Naive thymus-derived CD4-positive, alpha-beta T cell (primary cell): ENCODE data around the gene PCDHGA1. TPM values are rescaled to one million over a fixed set of nuclear protein-coding genes. Genes with fewer than 3 reads are reported as not detected.
"Not testable (repeated sequence)": the region's sequence is repeated elsewhere in the genome, so short reads cannot be mapped to it uniquely, and the experiment has no call there.

Experiments
- ATAC-seq: fragments of 150-1000 bp; cut with Tn5 transposase; 2 replicates; pipeline ENCODE4 v1.10.0; 2021; ENCODE audit warnings: mild to moderate bottlenecking, moderate library complexity
- CTCF ChIA-PET: fragments of 350-600 bp; sonication (Branson Sonifier 250); formaldehyde crosslinking; loops from one replicate; lab custom pipeline; 2021; ENCODE audit warnings: antibody characterized with exemption; lab: Charles Lee
- POLR2A ChIA-PET: fragments of 350-600 bp; sonication (Branson Sonifier 250); formaldehyde crosslinking; loops from one replicate; lab custom pipeline; 2021; ENCODE audit warnings: antibody characterized with exemption, inconsistent platforms; lab: Charles Lee
- DNase-seq, 9 donors: peaks; one replicate each; pipeline versions ENCODE4 v3.0.0 to v3.0.0-alpha.2; 2020 to 2022; ENCODE audit warnings: mixed read lengths in 1 of 9
- H3K27ac ChIP-seq: one replicate; pipeline ENCODE4 v1.7.0; 2013; ENCODE audit warnings: mild to moderate bottlenecking, low read depth, low read length, moderate library complexity
- H3K27me3 ChIP-seq, 2 donors: one replicate each; pipeline ENCODE4 v1.7.0; 2013; ENCODE audit warnings: low read length in 2 of 2, mild to moderate bottlenecking in 2 of 2, moderate library complexity in 2 of 2; ENCODE audit not compliant: control insufficient read depth in 2 of 2, insufficient read depth in 2 of 2
- H3K36me3 ChIP-seq, 3 experiments: 1 replicate in 2 of 3; 2 replicates in 1 of 3; pipeline ENCODE4 v1.7.0; 2013; ENCODE audit warnings: low read length in 3 of 3, mild to moderate bottlenecking in 3 of 3, moderate library complexity in 1 of 3; ENCODE audit not compliant: insufficient read depth in 3 of 3, control insufficient read depth in 2 of 3
- H3K4me1 ChIP-seq, 2 donors: one replicate each; pipeline ENCODE4 v1.7.0; 2013; ENCODE audit warnings: low read length in 2 of 2, mild to moderate bottlenecking in 2 of 2, moderate library complexity in 1 of 2; ENCODE audit not compliant: control insufficient read depth in 2 of 2, insufficient read depth in 2 of 2
- H3K4me3 ChIP-seq: 2 replicates; pipeline ENCODE4 v1.7.0; 2013; ENCODE audit warnings: mild to moderate bottlenecking, low read length
- H3K9me3 ChIP-seq, 3 experiments: 1 replicate in 2 of 3; 2 replicates in 1 of 3; pipeline ENCODE4 v1.7.0; 2013; ENCODE audit warnings: low read length in 3 of 3; ENCODE audit not compliant: control insufficient read depth in 2 of 3
- H3K27ac Mint-ChIP-seq, 9 donors: one replicate each; pipeline ENCODE4 v1.8.0; 2020 to 2022; ENCODE audit warnings: mixed read lengths in 9 of 9, mild to moderate bottlenecking in 8 of 9, moderate library complexity in 5 of 9, inconsistent platforms in 2 of 9
- H3K27me3 Mint-ChIP-seq, 5 donors: one replicate each; pipeline ENCODE4 v1.8.0; 2021 to 2022; ENCODE audit warnings: mixed read lengths in 5 of 5, mild to moderate bottlenecking in 1 of 5
- H3K36me3 Mint-ChIP-seq, 5 donors: one replicate each; pipeline ENCODE4 v1.8.0; 2020 to 2022; ENCODE audit warnings: mixed read lengths in 5 of 5, mild to moderate bottlenecking in 3 of 5, inconsistent platforms in 1 of 5
- H3K4me1 Mint-ChIP-seq, 7 donors: one replicate each; pipeline ENCODE4 v1.8.0; 2020 to 2022; ENCODE audit warnings: mixed read lengths in 7 of 7, mild to moderate bottlenecking in 3 of 7, inconsistent platforms in 1 of 7
- H3K4me3 Mint-ChIP-seq, 10 donors: one replicate each; pipeline ENCODE4 v1.8.0; 2020 to 2022; ENCODE audit warnings: mild to moderate bottlenecking in 10 of 10, mixed read lengths in 10 of 10, moderate library complexity in 6 of 10, inconsistent platforms in 2 of 10
- H3K9me3 Mint-ChIP-seq, 11 donors: one replicate each; pipeline ENCODE4 v1.8.0; 2020 to 2022; ENCODE audit warnings: mixed read lengths in 11 of 11, mild to moderate bottlenecking in 4 of 11, inconsistent platforms in 1 of 11, moderate library complexity in 1 of 11
- intact Hi-C, 2 donors: fragments of 100-400 bp; cut with micrococcal nuclease; formaldehyde crosslinking; loops; one replicate each; pipeline ENCODE4 v1.15.1; 2023
- polyA plus RNA-seq, 2 donors: library from polyadenylated mRNA; unstranded; fragments of 300-500 nt; fragmentation: Illumina TruSeq; gene quantifications; one replicate each; pipeline ENCODE4 v1.2.3, GENCODE V29; 2021
- total RNA-seq, 6 experiments: library from RNA in 5 of 6; stranded (reverse) in 5 of 6; gene quantifications; 1 replicate in 5 of 6; 2 replicates in 1 of 6; pipeline ENCODE4 v1.2.3 and lab custom pipeline; 2021 to 2026

PCDHGA1 gene
- total and polyA plus RNA-seq, 7 experiments from 2014 or later: 0.08 to 0.54 (median 0.17) TPM; not detected in 2

- peaks cover 0 to 35% (median 5%) of the 10 kb centered on the region in 3 experiments for H3K9me3 ChIP-seq
- Mint-ChIP-seq H3K4me3 (peak overlapping the region in 9 of 10 donors; percentile 41 to 86 (median 75)), H3K4me1 (peaks cover 7 to 12% (median 9%) of the 10 kb centered on the region in 7 donors), H3K36me3 (peaks cover 6 to 42% (median 20%) of the 10 kb centered on the region in 5 donors), H3K27me3 (peaks cover 28 to 76% (median 73%) of the 10 kb centered on the region in 5 donors), H3K9me3 (peaks cover 4 to 78% (median 47%) of the 10 kb centered on the region in 11 donors), H3K27ac (peak overlapping the region in 3 of 9 donors; percentile 13 to 78 (median 75))
- H3K4me3 ChIP-seq: no peak overlapping the region
- DNase-seq (no peak), ATAC-seq (no peak)
- intact Hi-C loops: no loop called here
- no peaks in the 10 kb centered on the region for H3K36me3 ChIP-seq
- peaks cover 7 to 16% of the 10 kb centered on the region in 2 donors for H3K27me3 ChIP-seq
- ChIA-PET POLR2A (no interaction called here), CTCF (no interaction called here)
- no peaks in the 10 kb centered on the region for H3K4me1 ChIP-seq
- no peak overlapping the region for H3K27ac ChIP-seq
Measured at GRCh38 chr5:141431286-141431685, 101.0 kb downstream of the PCDHGA1 start.

- Histone ChIP-seq H3K9me3 (peaks cover 0 to 35% (median 5%) of the 10 kb centered on the region in 3 experiments), H3K27me3 (peaks cover 7 to 18% of the 10 kb centered on the region in 2 donors)
- peaks cover 28 to 73% (median 72%) of the 10 kb centered on the region in 5 donors for H3K27me3 Mint-ChIP-seq
- H3K4me3 ChIP-seq, ATAC-seq, H3K36me3 ChIP-seq, POLR2A ChIA-PET, DNase-seq, CTCF ChIA-PET, H3K4me1 ChIP-seq, intact Hi-C loops, H3K27ac ChIP-seq: not testable (repeated sequence)
- peaks cover 4 to 68% (median 43%) of the 10 kb centered on the region in 11 donors for H3K9me3 Mint-ChIP-seq
- H3K27ac Mint-ChIP-seq: peak overlapping the region in 2 of 9 donors; percentile 21 to 25
- H3K4me3 Mint-ChIP-seq: peak overlapping the region in 5 of 10 donors; percentile 29 to 82 (median 73)
- peaks cover 7 to 12% (median 9%) of the 10 kb centered on the region in 7 donors for H3K4me1 Mint-ChIP-seq
- H3K36me3 Mint-ChIP-seq: peaks cover 6 to 33% (median 20%) of the 10 kb centered on the region in 5 donors
Measured at GRCh38 chr5:141432308-141432707, 102.0 kb downstream of the PCDHGA1 start.

GRCh38 chr5:141432726-141433125 lies 102.4 kb downstream of the PCDHGA1 start:
- H3K36me3 ChIP-seq, ATAC-seq, CTCF ChIA-PET, DNase-seq, intact Hi-C loops, POLR2A ChIA-PET, H3K4me1 ChIP-seq, H3K4me3 ChIP-seq, H3K27ac ChIP-seq: not testable (repeated sequence)
- H3K27ac Mint-ChIP-seq: peak overlapping the region in 1 of 9 donors; percentile 46
- peaks cover 4 to 66% (median 43%) of the 10 kb centered on the region in 11 donors for H3K9me3 Mint-ChIP-seq
- peak overlapping the region in 2 of 10 donors; percentile 27 to 52 for H3K4me3 Mint-ChIP-seq
- Histone ChIP-seq H3K27me3 (peaks cover 7 to 19% of the 10 kb centered on the region in 2 donors), H3K9me3 (peaks cover 0 to 32% (median 5%) of the 10 kb centered on the region in 3 experiments)
- H3K4me1 Mint-ChIP-seq: peaks cover 7 to 12% (median 9%) of the 10 kb centered on the region in 7 donors
- peaks cover 28 to 73% (median 72%) of the 10 kb centered on the region in 5 donors for H3K27me3 Mint-ChIP-seq
- H3K36me3 Mint-ChIP-seq: peaks cover 6 to 33% (median 20%) of the 10 kb centered on the region in 5 donors

GRCh38 chr5:141434006-141434405 lies 103.7 kb downstream of the PCDHGA1 start:
- H3K27me3 ChIP-seq: peaks cover 7 to 19% of the 10 kb centered on the region in 2 donors
- H3K4me1 Mint-ChIP-seq: peaks cover 7 to 12% (median 9%) of the 10 kb centered on the region in 7 donors
- no peak for ATAC-seq
- H3K27ac ChIP-seq: no peak overlapping the region
- H3K27me3 Mint-ChIP-seq: peaks cover 28 to 66% (median 63%) of the 10 kb centered on the region in 5 donors
- H3K36me3 Mint-ChIP-seq: peaks cover 3 to 29% (median 13%) of the 10 kb centered on the region in 5 donors
- ChIA-PET CTCF (no interaction called here), POLR2A (interaction anchor here (0.7 kb wide), 1 partner anchor 357 kb away, joined by 3 read pairs; no protein-coding TSS in a partner anchor)
- H3K27ac Mint-ChIP-seq: no peak overlapping the region
- H3K9me3 Mint-ChIP-seq: peaks cover 4 to 58% (median 39%) of the 10 kb centered on the region in 11 donors
- H3K4me1 ChIP-seq: no peaks in the 10 kb centered on the region
- H3K9me3 ChIP-seq: peaks cover 0 to 27% (median 5%) of the 10 kb centered on the region in 3 experiments
- intact Hi-C loops: no loop called here
- H3K4me3 ChIP-seq: no peak overlapping the region
- H3K36me3 ChIP-seq: no peaks in the 10 kb centered on the region
- DNase-seq: no peak
- no peak overlapping the region for H3K4me3 Mint-ChIP-seq

DNA sequence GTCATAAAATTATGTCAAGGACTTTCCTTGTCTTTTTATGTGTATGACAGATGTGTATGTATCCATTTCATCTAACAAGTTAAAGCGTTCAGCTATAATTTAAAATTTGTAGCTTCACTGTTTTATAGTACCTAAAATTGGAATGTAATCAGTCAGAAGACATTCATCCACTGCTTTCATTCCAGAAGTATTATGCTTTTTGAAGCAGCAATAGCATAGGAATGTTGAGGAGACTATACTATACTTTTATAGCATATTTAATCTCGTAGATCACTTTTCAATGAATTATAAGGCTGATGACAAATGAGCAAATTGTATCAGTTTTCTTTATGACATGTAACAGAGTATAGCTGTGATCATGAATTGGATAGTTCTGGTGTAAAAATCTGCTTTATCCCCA lies 106.9 kb downstream of the PCDHGA1 start:
- H3K27ac Mint-ChIP-seq: no peak overlapping the region

GRCh38 chr5:141439411-141440141 lies 109.3 kb downstream of the PCDHGA1 start:
- no peaks in the 10 kb centered on the region for H3K36me3 ChIP-seq
- H3K9me3 ChIP-seq: peaks cover 0 to 4% (median 0%) of the 10 kb centered on the region in 3 experiments
- Mint-ChIP-seq H3K27ac (no peak overlapping the region), H3K9me3 (peaks cover 0 to 36% (median 9%) of the 10 kb centered on the region in 11 donors), H3K4me3 (no peak overlapping the region), H3K4me1 (no peaks in the 10 kb centered on the region), H3K27me3 (peaks cover 2 to 50% (median 38%) of the 10 kb centered on the region in 5 donors), H3K36me3 (no peaks in the 10 kb centered on the region)
- peaks cover 0 to 11% of the 10 kb centered on the region in 2 donors for H3K27me3 ChIP-seq
- POLR2A ChIA-PET: no interaction called here
- H3K27ac ChIP-seq: no peak overlapping the region
- no peaks in the 10 kb centered on the region for H3K4me1 ChIP-seq
- intact Hi-C loops: no loop called here
- H3K4me3 ChIP-seq: no peak overlapping the region
- DNase-seq (no peak), ATAC-seq (no peak)
- CTCF ChIA-PET: no interaction called here

More for the DNA sequence above, 106.9 kb downstream of the PCDHGA1 start:
- H3K9me3 Mint-ChIP-seq: peaks cover 0 to 48% (median 25%) of the 10 kb centered on the region in 11 donors
- no peak for ATAC-seq
- H3K36me3 ChIP-seq: no peaks in the 10 kb centered on the region
- H3K9me3 ChIP-seq: peaks cover 0 to 12% (median 0%) of the 10 kb centered on the region in 3 experiments
- H3K27me3 Mint-ChIP-seq: peaks cover 8 to 62% (median 48%) of the 10 kb centered on the region in 5 donors
- H3K36me3 Mint-ChIP-seq: peaks cover 0 to 10% (median 3%) of the 10 kb centered on the region in 5 donors
- H3K4me3 Mint-ChIP-seq: no peak overlapping the region
- peaks cover 0 to 11% of the 10 kb centered on the region in 2 donors for H3K27me3 ChIP-seq
- peaks cover 0 to 2% (median 0%) of the 10 kb centered on the region in 7 donors for H3K4me1 Mint-ChIP-seq
- H3K27ac ChIP-seq: no peak overlapping the region
- DNase-seq: no peak
- intact Hi-C loops: no loop called here
- CTCF ChIA-PET: no interaction called here
- no peak overlapping the region for H3K4me3 ChIP-seq
- POLR2A ChIA-PET: no interaction called here
- H3K4me1 ChIP-seq: no peaks in the 10 kb centered on the region
